AG09309 (cell line): ENCODE measurements around the gene KRI1.

Source experiments
- DNase-seq: peaks from one replicate; pipeline ENCODE4 v3.0.0-alpha.2; 2010; ENCODE audit warnings: low read depth
- H3K4me3 ChIP-seq: 2 replicates; pipeline ENCODE4 v1.5.1; 2011; ENCODE audit warnings: mild to moderate bottlenecking, low read depth, low read length, moderate library complexity; ENCODE audit not compliant: control insufficient read depth
- TF ChIP-seq, protein P1 (sequence below): IDR thresholded peaks from 2 replicates; pipeline ENCODE4 v1.5.1; 2011; ENCODE audit warnings: mild to moderate bottlenecking, low read depth, low read length, inconsistent platforms; ENCODE audit not compliant: insufficient read depth, control insufficient read depth; ENCODE audit errors: missing control alignments

The KRI1 gene

DNA sequence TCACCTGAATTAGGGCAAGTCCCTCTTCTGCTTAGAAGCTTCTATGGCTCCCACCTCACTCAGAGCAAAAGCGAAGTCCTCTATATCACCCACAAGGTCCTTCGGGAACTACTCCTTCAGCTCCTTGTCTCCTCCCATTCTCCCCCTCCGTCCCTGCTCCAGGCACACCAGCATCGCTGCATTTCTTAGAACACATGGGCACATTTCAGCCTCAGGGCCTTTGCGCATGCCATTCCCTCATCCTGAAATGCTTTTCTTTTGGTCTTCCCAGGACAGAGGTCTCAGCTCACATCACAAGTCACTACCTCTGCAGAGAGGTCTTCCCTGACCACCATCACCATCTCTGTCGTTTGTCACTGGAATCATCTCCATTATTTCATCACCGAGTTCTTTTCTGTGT lies 52.6 kb downstream of the KRI1 start:
- TF ChIP-seq, protein P1, sequence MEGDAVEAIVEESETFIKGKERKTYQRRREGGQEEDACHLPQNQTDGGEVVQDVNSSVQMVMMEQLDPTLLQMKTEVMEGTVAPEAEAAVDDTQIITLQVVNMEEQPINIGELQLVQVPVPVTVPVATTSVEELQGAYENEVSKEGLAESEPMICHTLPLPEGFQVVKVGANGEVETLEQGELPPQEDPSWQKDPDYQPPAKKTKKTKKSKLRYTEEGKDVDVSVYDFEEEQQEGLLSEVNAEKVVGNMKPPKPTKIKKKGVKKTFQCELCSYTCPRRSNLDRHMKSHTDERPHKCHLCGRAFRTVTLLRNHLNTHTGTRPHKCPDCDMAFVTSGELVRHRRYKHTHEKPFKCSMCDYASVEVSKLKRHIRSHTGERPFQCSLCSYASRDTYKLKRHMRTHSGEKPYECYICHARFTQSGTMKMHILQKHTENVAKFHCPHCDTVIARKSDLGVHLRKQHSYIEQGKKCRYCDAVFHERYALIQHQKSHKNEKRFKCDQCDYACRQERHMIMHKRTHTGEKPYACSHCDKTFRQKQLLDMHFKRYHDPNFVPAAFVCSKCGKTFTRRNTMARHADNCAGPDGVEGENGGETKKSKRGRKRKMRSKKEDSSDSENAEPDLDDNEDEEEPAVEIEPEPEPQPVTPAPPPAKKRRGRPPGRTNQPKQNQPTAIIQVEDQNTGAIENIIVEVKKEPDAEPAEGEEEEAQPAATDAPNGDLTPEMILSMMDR = no peak
- no peak overlapping the region for H3K4me3 ChIP-seq
- DNase-seq = no peak

DNA sequence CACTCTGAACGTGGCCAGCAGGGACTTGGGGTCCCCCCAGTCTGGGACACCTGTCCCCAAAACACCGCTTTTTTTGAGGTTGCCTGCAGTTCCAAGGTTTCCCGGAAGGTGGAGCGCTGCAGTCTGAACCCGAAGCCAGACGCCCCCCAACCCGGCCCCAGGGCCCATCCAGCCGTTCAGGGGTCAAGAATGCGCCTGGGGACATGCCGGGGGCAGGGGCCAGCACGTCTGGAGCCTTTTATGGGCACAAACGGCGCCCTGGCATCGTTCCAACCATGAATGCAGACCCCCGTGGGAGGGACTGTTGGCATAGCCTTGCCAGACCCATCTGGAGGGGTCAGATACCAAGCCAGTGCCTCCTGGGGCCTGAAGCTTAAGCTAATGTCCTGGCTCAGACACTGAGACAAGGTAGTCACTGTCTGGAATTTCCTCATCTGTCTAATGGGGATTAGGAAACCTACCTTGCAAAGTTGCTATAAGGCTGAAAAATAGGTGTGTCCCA lies 55.5 kb downstream of the KRI1 start:
- H3K4me3 ChIP-seq = no peak overlapping the region
- no peak for DNase-seq
- TF ChIP-seq, protein P1 = peak; percentile 72

DNA sequence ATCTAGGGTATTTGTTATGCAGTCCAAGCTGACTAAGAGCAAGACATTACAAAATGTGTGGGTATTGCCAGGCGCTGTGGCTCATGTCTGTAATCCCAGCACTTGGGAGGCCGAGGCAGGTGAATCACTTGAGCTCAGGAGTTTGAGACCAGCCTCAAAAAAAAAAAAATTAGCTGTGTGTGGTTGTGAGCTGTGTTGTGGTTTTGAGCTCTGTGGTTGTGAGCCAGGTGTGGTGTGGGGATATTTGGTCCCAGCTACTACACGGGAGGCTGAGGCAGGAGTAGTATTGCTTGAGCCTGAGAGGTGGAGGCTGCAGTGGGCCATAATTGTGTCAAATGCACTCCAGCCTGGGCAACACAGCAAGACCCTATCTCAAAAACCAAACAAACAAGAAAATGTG lies 57.1 kb downstream of the KRI1 start:
- TF ChIP-seq, protein P1 = no peak
- H3K4me3 ChIP-seq = no peak overlapping the region
- no peak for DNase-seq

DNA sequence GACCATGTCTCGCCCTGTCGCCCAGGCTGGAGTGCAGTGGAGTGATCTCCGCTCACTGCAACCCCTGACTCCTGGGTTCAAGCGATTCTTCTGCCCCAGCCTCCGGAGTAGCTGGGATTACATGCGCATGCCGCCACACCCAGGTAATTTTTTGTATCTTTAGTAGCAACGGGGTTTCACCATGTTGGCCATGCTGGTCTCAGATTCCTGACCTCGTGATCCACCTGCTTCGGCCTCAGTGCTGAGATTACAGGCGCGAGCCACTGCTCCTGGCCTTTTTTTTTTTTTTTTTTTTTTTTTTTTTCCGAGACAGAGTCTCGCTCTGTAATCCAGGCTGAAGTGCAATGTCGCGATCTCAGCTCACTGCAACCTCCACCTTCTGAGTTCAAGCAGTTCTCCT lies 57.8 kb downstream of the KRI1 start:
- no peak overlapping the region for H3K4me3 ChIP-seq
- TF ChIP-seq, protein P1 = no peak
- no peak for DNase-seq

DNA sequence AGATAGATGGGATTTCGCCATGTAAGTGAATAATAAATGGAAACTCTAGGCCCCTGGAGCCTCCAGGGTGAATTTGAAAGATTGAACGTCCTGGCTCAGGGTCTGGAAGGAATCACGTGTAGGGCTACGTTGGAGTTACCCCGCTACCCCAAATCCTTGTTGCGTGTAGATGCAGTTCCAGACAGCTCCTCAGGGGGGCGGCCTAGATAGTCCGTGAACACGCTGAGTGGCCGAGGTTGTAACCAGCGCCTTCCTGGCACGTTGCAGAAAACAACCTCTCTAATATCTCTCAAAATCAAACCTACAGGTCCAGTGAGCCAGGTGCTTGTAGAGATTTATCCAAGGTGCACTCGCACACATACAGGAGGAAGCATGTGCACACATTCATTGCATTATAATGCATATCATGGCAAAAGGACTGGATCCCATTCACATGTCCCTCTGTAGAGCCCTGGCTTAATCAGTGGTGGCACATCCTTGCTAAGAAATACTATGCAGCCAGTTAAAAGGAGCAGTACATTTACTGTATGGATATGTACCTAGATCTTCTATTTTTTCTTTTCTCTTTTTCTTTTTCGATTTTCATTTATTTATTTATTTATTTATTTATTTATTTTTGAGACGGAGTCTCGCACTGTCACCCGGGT lies 60.1 kb downstream of the KRI1 start:
- no peak overlapping the region for H3K4me3 ChIP-seq
- DNase-seq = no peak
- TF ChIP-seq, protein P1 = peak; percentile 76
